Nephron progenitor cell (in vitro differentiated cells): ENCODE data around the gene MSI2.

ENCODE experiments used
- DNase-seq: peaks from one replicate; pipeline ENCODE4 v3.0.0; 2021
- H3K27ac Mint-ChIP-seq: 2 replicates; pipeline ENCODE4 v1.8.0; 2021; ENCODE audit warnings: mild to moderate bottlenecking, moderate library complexity, mixed read lengths
- H3K27me3 Mint-ChIP-seq: 2 replicates; pipeline ENCODE4 v1.8.0; 2021; ENCODE audit warnings: mild to moderate bottlenecking, low read depth, mixed read lengths; ENCODE audit not compliant: poor library complexity
- H3K36me3 Mint-ChIP-seq: 2 replicates; pipeline ENCODE4 v1.8.0; 2021; ENCODE audit warnings: low read depth, mixed read lengths
- H3K4me1 Mint-ChIP-seq: 2 replicates; pipeline ENCODE4 v1.8.0; 2021; ENCODE audit warnings: mixed read lengths
- H3K4me3 Mint-ChIP-seq: 2 replicates; pipeline ENCODE4 v1.8.0; 2021; ENCODE audit warnings: mild to moderate bottlenecking, moderate library complexity, mixed read lengths
- H3K9me3 Mint-ChIP-seq: 2 replicates; pipeline ENCODE4 v1.8.0; 2021; ENCODE audit warnings: mild to moderate bottlenecking, moderate library complexity, mixed read lengths
- CTCF ChIP-seq: fragments of 200-600 bp; sonication (generic); IDR thresholded peaks from 2 replicates; pipeline ENCODE4 v1.5.0; 2021; ENCODE audit warnings: antibody characterized with exemption

The MSI2 gene

GRCh38 chr17:57521606-57522005, 265.3 kb downstream of the MSI2 start:
- peaks cover 32% of the 10 kb centered on the region for H3K4me1 Mint-ChIP-seq
- H3K9me3 Mint-ChIP-seq: no peaks in the 10 kb centered on the region
- peaks cover 15% of the 10 kb centered on the region for H3K36me3 Mint-ChIP-seq
- H3K27me3 Mint-ChIP-seq: peaks cover 3% of the 10 kb centered on the region
- TF ChIP-seq CTCF: no peak
- peak overlapping the region; percentile 26 for H3K4me3 Mint-ChIP-seq
- no peak for DNase-seq
- H3K27ac Mint-ChIP-seq: peak overlapping the region; percentile 98

GRCh38 chr17:57522042-57523005, 266.0 kb downstream of the MSI2 start:
- no peak for DNase-seq
- Mint-ChIP-seq H3K36me3 (peaks cover 11% of the 10 kb centered on the region), H3K4me1 (peaks cover 25% of the 10 kb centered on the region), H3K27me3 (peaks cover 3% of the 10 kb centered on the region), H3K4me3 (peak overlapping the region; percentile 26), H3K27ac (peak overlapping the region; percentile 98), H3K9me3 (no peaks in the 10 kb centered on the region)
- no peak for TF ChIP-seq CTCF

- DNase-seq: no peak
- H3K36me3 Mint-ChIP-seq: peaks cover 11% of the 10 kb centered on the region
- H3K4me1 Mint-ChIP-seq: peaks cover 7% of the 10 kb centered on the region
- H3K27me3 Mint-ChIP-seq: peaks cover 3% of the 10 kb centered on the region
- H3K9me3 Mint-ChIP-seq: no peaks in the 10 kb centered on the region
- peak overlapping the region; percentile 95 for H3K27ac Mint-ChIP-seq
- no peak overlapping the region for H3K4me3 Mint-ChIP-seq
- no peak for TF ChIP-seq CTCF
Measured at GRCh38 chr17:57523926-57524632, 267.8 kb downstream of the MSI2 start.

- H3K27me3 Mint-ChIP-seq: peaks cover 3% of the 10 kb centered on the region
- DNase-seq: no peak
- H3K9me3 Mint-ChIP-seq: no peaks in the 10 kb centered on the region
- peaks cover 8% of the 10 kb centered on the region for H3K4me1 Mint-ChIP-seq
- no peak for TF ChIP-seq CTCF
- peaks cover 11% of the 10 kb centered on the region for H3K36me3 Mint-ChIP-seq
- peak overlapping the region; percentile 29 for H3K4me3 Mint-ChIP-seq
- peak overlapping the region; percentile 95 for H3K27ac Mint-ChIP-seq
Measured at GRCh38 chr17:57524839-57525568, 268.7 kb downstream of the MSI2 start.

GRCh38 chr17:57527221-57528057, 271.1 kb downstream of the MSI2 start:
- no peak for DNase-seq
- Mint-ChIP-seq H3K27me3 (no peaks in the 10 kb centered on the region), H3K4me3 (no peak overlapping the region), H3K27ac (no peak overlapping the region), H3K36me3 (peaks cover 32% of the 10 kb centered on the region), H3K9me3 (no peaks in the 10 kb centered on the region), H3K4me1 (peaks cover 33% of the 10 kb centered on the region)
- no peak for TF ChIP-seq CTCF
